HFFc6 (cell line): ENCODE results near the gene BLOC1S1. TPM values are rescaled to one million over a fixed set of nuclear protein-coding genes. Genes with fewer than 3 reads are reported as not detected.

Source experiments
- DNase-seq: peaks from one replicate; pipeline ENCODE4 v3.0.0-alpha.2; 2018
- H3K27ac Mint-ChIP-seq: 2 replicates; pipeline ENCODE4 v1.8.0; 2020; ENCODE audit warnings: mild to moderate bottlenecking, mixed read lengths
- H3K27me3 Mint-ChIP-seq: 2 replicates; pipeline ENCODE4 v1.8.0; 2021; ENCODE audit warnings: mild to moderate bottlenecking, moderate library complexity, mixed read lengths; ENCODE audit not compliant: insufficient read depth
- H3K36me3 Mint-ChIP-seq: 2 replicates; pipeline ENCODE4 v1.8.0; 2021; ENCODE audit warnings: low read depth, mixed read lengths
- H3K4me1 Mint-ChIP-seq: 2 replicates; pipeline ENCODE4 v1.8.0; 2020; ENCODE audit warnings: low read depth, mixed read lengths
- H3K4me3 Mint-ChIP-seq: 2 replicates; pipeline ENCODE4 v1.8.0; 2020; ENCODE audit warnings: mild to moderate bottlenecking, moderate library complexity, mixed read lengths
- H3K9me3 Mint-ChIP-seq: 2 replicates; pipeline ENCODE4 v1.8.0; 2020; ENCODE audit warnings: mild to moderate bottlenecking, mixed read lengths
- total RNA-seq, 6 experiments: library from RNA; stranded (reverse); fragmentation: NEBNext Ultra II Directional; extraction: Animal tissue kit (Norgen Biotek cat#: 25700); gene quantifications; 2 replicates in 1 of 6; 3 replicates in 5 of 6; pipeline ENCODE4 v1.2.3, GENCODE V29; 2021
- TF ChIP-seq, protein P1 (sequence below): fragments of 200-600 bp; sonication (generic); IDR thresholded peaks from 2 replicates; pipeline ENCODE4 v1.5.0; 2021; ENCODE audit warnings: antibody characterized with exemption, mild to moderate bottlenecking

Gene BLOC1S1
- total RNA-seq, 6 experiments from 2014 or later = 87.4 to 113 (median 104) TPM

DNA sequence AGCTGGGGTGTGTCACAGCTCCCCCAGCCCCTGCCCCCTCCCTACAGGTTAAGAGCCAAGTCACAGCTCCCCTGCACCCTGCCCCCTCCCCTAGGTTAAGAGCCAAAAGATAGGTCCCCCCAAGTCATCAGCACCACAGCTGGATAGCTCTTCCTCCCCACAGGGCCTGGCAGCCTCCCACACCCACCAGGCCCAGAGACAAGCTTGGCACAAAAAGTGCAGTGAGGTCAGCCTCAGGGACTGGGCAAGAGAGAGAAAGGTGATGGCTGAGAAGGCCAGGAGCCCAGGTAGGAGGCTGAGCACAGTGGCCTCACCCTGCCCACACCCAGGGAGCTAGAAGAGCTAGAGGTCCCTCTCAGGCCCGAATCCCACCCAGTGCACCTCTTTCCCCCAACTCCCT, 16.9 kb upstream of the BLOC1S1 start:
- Mint-ChIP-seq H3K27me3 (peaks cover 18% of the 10 kb centered on the region), H3K27ac (no peak overlapping the region), H3K36me3 (no peaks in the 10 kb centered on the region), H3K4me3 (no peak overlapping the region), H3K4me1 (peaks cover 19% of the 10 kb centered on the region; the same call in 1 of the 2 replicates), H3K9me3 (no peaks in the 10 kb centered on the region)
- TF ChIP-seq, protein P1, sequence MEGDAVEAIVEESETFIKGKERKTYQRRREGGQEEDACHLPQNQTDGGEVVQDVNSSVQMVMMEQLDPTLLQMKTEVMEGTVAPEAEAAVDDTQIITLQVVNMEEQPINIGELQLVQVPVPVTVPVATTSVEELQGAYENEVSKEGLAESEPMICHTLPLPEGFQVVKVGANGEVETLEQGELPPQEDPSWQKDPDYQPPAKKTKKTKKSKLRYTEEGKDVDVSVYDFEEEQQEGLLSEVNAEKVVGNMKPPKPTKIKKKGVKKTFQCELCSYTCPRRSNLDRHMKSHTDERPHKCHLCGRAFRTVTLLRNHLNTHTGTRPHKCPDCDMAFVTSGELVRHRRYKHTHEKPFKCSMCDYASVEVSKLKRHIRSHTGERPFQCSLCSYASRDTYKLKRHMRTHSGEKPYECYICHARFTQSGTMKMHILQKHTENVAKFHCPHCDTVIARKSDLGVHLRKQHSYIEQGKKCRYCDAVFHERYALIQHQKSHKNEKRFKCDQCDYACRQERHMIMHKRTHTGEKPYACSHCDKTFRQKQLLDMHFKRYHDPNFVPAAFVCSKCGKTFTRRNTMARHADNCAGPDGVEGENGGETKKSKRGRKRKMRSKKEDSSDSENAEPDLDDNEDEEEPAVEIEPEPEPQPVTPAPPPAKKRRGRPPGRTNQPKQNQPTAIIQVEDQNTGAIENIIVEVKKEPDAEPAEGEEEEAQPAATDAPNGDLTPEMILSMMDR = no peak
- DNase-seq = no peak

DNA sequence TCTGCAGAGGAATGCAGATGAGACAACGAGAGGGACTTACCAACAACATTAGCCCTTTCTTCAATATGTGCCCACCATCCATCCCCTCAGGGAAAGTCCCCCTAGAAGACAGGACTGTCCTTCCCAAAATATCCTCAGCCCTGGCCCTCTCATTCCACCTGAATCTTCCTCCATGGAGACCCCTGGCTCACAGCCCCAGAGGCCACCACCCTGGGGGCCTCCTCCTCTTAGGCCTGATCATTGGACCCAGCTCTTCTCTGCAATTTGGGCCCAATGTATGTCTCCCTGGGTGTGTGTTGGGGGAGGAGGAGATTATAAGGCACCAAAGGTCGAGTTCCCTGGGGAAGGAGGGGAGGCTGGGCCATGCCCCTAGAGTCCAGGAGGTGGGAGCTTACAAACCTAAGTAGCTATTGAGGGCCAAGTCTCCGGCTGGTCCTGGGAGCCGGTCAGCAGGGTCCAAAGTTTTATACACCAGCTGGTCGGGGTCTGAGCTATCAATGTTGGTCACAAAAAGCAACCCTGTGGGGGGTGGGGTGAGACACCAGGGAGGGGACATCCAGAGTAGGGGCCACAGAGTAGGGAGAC, 16.3 kb upstream of the BLOC1S1 start:
- no peaks in the 10 kb centered on the region for H3K36me3 Mint-ChIP-seq
- H3K27me3 Mint-ChIP-seq = peaks cover 18% of the 10 kb centered on the region
- no peaks in the 10 kb centered on the region for H3K9me3 Mint-ChIP-seq
- H3K4me3 Mint-ChIP-seq = no peak overlapping the region
- DNase-seq = no peak
- no peak overlapping the region for H3K27ac Mint-ChIP-seq
- TF ChIP-seq, protein P1 = no peak
- H3K4me1 Mint-ChIP-seq = peaks cover 19% of the 10 kb centered on the region; the same call in 1 of the 2 replicates

DNA sequence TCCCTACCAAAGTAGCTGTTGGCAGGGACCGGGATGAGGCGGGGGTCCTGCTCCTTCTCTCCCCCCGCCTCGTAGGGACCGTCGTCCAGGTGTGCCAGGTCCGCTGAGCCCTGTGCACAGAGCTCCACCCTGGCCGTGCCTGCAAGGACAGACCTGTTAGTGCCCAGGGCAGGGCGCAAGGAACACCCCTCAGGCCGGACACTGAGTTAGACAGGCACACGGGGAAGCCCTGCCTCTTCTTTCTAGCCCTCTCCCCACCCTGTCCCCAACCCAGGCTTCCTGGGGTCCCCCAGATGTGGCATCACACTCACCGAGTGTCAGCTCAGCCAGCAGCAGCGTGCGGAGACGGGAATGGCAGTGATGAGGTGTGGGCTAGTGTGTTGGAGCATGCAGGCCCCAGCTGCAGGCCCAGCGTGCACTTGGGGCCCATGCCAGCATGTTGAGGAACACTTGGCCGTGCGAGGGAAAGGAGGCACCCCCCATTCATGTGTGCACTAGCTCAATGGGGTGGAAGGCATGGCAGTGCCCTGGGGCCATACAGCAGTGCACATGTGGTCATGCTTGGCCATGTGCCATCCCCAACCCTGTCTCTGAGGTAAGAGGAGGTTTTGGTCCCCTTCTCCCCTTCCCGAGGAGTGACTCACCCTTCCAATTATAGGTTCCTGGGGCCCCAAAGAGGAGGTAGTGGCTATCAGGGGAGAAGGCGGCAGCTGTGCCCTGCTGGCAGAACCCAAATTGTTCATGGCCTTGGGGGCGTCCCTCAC, 15.4 kb upstream of the BLOC1S1 start:
- H3K36me3 Mint-ChIP-seq = no peaks in the 10 kb centered on the region
- H3K9me3 Mint-ChIP-seq = no peaks in the 10 kb centered on the region
- no peak overlapping the region for H3K27ac Mint-ChIP-seq
- peaks cover 14% of the 10 kb centered on the region for H3K27me3 Mint-ChIP-seq
- TF ChIP-seq, protein P1 = no peak
- DNase-seq = peak; percentile 38
- no peak overlapping the region for H3K4me3 Mint-ChIP-seq
- H3K4me1 Mint-ChIP-seq = peaks cover 19% of the 10 kb centered on the region; the same call in 1 of the 2 replicates

DNA sequence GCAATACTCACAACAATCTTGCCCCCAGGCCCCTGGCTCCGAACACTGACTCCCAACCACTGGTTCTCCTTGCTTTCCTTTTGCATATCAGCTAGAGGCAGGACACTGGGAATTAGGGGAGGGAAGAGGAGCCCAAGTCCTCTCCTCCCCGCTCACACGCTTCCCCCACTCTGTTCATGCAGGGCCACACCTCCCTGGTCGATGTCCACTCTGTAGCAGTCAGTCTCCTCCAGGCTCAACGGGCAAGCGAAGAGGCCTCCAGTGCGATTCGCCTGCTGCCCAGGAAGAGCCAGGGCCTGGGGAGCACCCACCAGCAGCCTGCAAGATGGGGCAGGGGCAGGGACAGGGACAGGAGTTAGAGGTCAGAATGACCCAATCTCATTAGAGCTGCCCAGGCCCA, 13.0 kb upstream of the BLOC1S1 start:
- TF ChIP-seq, protein P1 = no peak
- Mint-ChIP-seq H3K27ac (no peak overlapping the region), H3K4me3 (no peak overlapping the region), H3K9me3 (no peaks in the 10 kb centered on the region), H3K27me3 (peaks cover 8% of the 10 kb centered on the region), H3K4me1 (peaks cover 27% of the 10 kb centered on the region), H3K36me3 (no peaks in the 10 kb centered on the region)
- no peak for DNase-seq

DNA sequence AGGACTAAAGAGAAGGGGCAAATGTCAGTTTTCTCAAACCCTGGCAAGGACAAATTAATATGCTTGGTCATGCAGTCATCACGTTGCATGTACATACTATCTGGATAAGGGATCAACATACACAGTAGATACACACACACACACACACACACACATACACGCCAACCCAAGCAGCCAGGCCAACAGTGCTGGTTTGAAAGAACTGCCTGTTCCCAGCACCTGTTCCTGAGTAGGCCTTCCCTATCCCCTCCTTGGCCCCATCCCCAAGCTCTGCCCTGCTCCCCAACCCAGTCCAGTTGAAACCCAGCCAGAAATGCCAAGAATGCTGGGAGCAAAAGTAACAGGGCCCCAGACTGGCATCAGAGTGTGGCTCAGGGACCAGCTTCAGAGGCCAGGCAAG, 12.6 kb upstream of the BLOC1S1 start:
- DNase-seq = peak; percentile 23
- Mint-ChIP-seq H3K9me3 (no peaks in the 10 kb centered on the region), H3K4me1 (peaks cover 30% of the 10 kb centered on the region), H3K4me3 (no peak overlapping the region), H3K36me3 (no peaks in the 10 kb centered on the region), H3K27me3 (peaks cover 10% of the 10 kb centered on the region), H3K27ac (no peak overlapping the region)
- TF ChIP-seq, protein P1 = no peak
